Heart left ventricle (tissue), 13 donors: ENCODE data around the gene BCL7B.

Source experiments
- CTCF ChIP-seq, 12 donors: fragments of 200-600 bp; sonication (generic) in 4 of 12; IDR thresholded peaks; one replicate each; pipeline versions ENCODE4 v1.5.0 to v1.8.0; 2018 to 2022; ENCODE audit warnings: antibody characterized with exemption in 12 of 12, mild to moderate bottlenecking in 5 of 12
- POLR2A ChIP-seq, 2 donors: fragments of 450-650 bp; IDR thresholded peaks; one replicate each; pipeline ENCODE4 v1.6.1; 2017; ENCODE audit warnings: antibody characterized with exemption in 2 of 2, mild to moderate bottlenecking in 2 of 2, moderate library complexity in 2 of 2
- donor health status: ischemic (EF 13 %, LVEDD 7.1; RV severe dilation, severe dysfunction).
- donor health status: DM: no; HTN: yes; CAD: no.
- donor health status: DM: no; HTN: no; CAD: no.
- donor health status: ischemic (EF 25% LVEDD 6.9; RV normal size, moderate dysfunction).
- donor health status: ischemic (EF 25% LVEDD 5.7; RV mildly dilated, moderate dysfunction).
- donor health status: ischemic (EF 35%, LVEDD 5.7; RV mildly dilated, moderate dysfunction).
- donor health status: nonischemic (EF 11% LVEDD 7.7; RV severe dilation, severe dysfunction).
- donor health status: DM: yes; HTN: yes; CAD: no.
- donor health status: PGD.
- donor health status: ischemic (EF 29% LVEDD 5.4; RV normal size, mild dysfunction).
- donor health status: nonischemic (EF 23%, LVEDD 6.1; RV moderate dilation, normal function).

GRCh38 chr7:73557108-73557396 lies 438 bp downstream of the BCL7B start:
- no peak for TF ChIP-seq CTCF (IDR thresholded peaks at IDR 0.05)
- TF ChIP-seq POLR2A (IDR thresholded peaks at IDR 0.05) = peak in 1 of 2 donors; percentile 44
